HEK293T (cell line): Measurements from ENCODE around the gene ADM5.

Experiments used
- BHLHE40 ChIP-seq: fragments of 450-650 bp; IDR thresholded peaks from 2 replicates; pipeline ENCODE4 v1.6.1; 2016; ENCODE audit warnings: mild to moderate bottlenecking, moderate library complexity, borderline replicate concordance
- ELF4 ChIP-seq: fragments of 450-650 bp; IDR thresholded peaks from 2 replicates; pipeline ENCODE4 v1.6.1; 2017; ENCODE audit warnings: antibody characterized with exemption
- FOXA1 ChIP-seq: fragments of 450-650 bp; IDR thresholded peaks from 2 replicates; pipeline ENCODE4 v1.6.1; 2016; ENCODE audit warnings: mild to moderate bottlenecking
- FOXM1 ChIP-seq: fragments of 450-650 bp; IDR thresholded peaks from 2 replicates; pipeline ENCODE4 v1.6.1; 2017; ENCODE audit warnings: mild to moderate bottlenecking, borderline replicate concordance
- HDGF ChIP-seq: fragments of 450-650 bp; IDR thresholded peaks from 2 replicates; pipeline ENCODE4 v1.6.1; 2017; ENCODE audit warnings: antibody characterized with exemption, borderline replicate concordance
- SP1 ChIP-seq: fragments of 450-650 bp; IDR thresholded peaks from 2 replicates; pipeline ENCODE4 v1.6.1; 2017
- TARDBP ChIP-seq: fragments of 450-650 bp; IDR thresholded peaks from 2 replicates; pipeline ENCODE4 v1.6.1; 2016

DNA sequence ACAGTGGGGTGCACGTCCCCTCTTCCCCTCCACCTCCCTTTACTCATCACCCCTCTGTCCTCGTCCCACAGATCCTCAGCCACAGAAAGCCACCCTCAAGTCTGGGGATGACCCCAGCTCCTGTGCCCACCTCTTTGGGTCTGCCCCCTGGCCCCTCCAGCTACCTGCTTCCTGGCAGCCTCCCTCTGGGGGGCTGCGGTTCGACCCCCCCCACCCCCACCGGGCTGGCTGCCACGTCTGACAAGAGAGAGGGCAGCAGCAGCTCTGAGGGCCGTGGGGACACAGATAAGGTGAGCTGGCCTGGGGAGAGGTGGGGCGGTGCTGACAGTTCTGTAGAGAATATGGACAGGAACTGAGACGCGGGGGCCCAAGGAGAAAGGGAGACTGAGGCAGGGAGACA is 34.8 kb upstream of the ADM5 start:
- TF ChIP-seq ELF4 (no peak), HDGF (no peak), FOXM1 (no peak), BHLHE40 (no peak), SP1 (no peak), FOXA1 (no peak), TARDBP (no peak)
